Cardiac fibroblast (primary cell): ENCODE data around the gene FOSL2.

Source experiments
- DNase-seq, 2 donors: peaks; one replicate each; pipeline versions ENCODE4 v3.0.0 to v3.0.0-alpha.2; 2010; ENCODE audit warnings: low read depth in 2 of 2
- H3K4me3 ChIP-seq, 2 donors: replicated peaks in 1 of 2; 1 replicate in 1 of 2; 2 replicates in 1 of 2; pipeline ENCODE4 v1.5.1; 2011; ENCODE audit warnings: low read depth in 2 of 2, low read length in 2 of 2, mild to moderate bottlenecking in 2 of 2, moderate library complexity in 1 of 2
- CTCF ChIP-seq: IDR thresholded peaks from one replicate; pipeline ENCODE4 v1.5.1; 2011; ENCODE audit warnings: low read depth, mild to moderate bottlenecking, low read length, inconsistent platforms

The FOSL2 gene

DNA sequence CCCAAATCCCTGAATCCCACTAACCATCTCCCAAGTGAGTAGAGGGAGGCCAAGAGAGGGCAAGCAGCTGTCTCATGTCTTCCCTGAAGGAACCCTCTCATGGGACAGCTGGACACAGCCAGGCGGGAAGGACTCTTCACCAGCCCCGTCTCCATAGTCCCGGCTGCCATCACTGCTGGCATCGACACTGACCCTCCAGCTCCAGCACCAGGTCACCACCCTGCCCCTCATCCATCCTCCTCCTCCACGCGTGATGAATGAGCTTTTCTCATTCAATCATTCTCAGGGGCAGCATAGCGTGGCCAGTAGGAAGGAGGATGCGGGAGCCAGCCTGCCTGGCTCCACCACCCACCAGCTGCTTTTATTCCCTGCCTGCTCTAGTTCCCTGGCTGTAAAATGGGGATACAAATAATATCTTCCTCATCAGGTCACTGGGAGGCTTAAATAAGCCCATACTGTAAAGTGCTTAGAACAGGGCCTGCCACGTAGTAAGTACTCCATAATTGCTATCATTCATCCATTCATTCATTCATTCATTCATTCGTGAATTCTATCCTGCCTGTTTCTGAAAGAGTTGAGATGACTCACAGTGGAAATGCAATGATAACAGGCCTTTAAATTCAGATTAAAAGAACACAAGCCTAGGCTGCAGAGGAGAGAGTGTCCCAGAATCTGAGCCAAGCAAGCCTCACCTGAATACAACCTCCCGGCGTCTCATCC, 30.5 kb upstream of the FOSL2 start:
- H3K4me3 ChIP-seq, result no peak overlapping the region
- no peak for DNase-seq
- no peak for TF ChIP-seq CTCF

GRCh38 chr2:28362991-28363521, 29.6 kb upstream of the FOSL2 start:
- TF ChIP-seq CTCF, result no peak
- H3K4me3 ChIP-seq, result no peak overlapping the region
- DNase-seq, result no peak

DNA sequence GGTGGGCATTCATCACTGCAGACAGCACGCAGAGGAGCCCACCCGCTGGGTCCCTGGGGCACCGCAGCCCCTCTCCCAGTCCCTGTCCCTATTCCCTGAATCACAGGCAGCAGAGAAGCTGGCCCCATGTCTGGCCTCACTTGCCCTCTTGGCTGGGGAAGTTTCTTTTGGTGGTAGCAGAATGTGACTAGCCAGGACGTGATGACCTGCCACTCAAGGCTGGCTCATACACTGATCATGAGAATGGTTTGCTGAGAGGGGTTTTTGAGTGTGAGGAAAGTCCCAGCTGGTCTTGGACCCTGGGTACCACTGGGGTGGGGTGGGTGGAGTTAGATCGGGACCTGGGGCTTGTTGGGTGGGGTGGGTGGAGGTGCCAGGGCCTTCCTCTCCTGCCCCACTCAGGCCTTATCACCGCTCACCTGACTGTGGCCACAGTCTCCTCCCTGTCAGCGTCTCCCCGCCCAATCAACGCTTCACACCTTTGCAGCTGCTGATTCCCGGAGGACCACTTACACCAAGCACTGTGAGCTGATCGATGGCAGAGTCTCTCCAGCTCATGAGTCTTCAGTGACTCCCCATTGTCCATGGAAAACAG, 28.9 kb upstream of the FOSL2 start:
- TF ChIP-seq CTCF, result no peak
- no peak overlapping the region for H3K4me3 ChIP-seq

GRCh38 chr2:28364610-28365009, 28.0 kb upstream of the FOSL2 start:
- no peak for TF ChIP-seq CTCF
- no peak overlapping the region for H3K4me3 ChIP-seq
- DNase-seq, result no peak

More for the DNA sequence above, 28.9 kb upstream of the FOSL2 start:
- no peak for DNase-seq

GRCh38 chr2:28365158-28365557, 27.5 kb upstream of the FOSL2 start:
- no peak for TF ChIP-seq CTCF
- H3K4me3 ChIP-seq, result no peak overlapping the region
- DNase-seq, result no peak

- TF ChIP-seq CTCF, result no peak
- no peak overlapping the region for H3K4me3 ChIP-seq
Measured at GRCh38 chr2:28366149-28366495, 26.5 kb upstream of the FOSL2 start.

More at GRCh38 chr2:28366149-28366495, 26.5 kb upstream of the FOSL2 start:
- no peak for DNase-seq
